ENCODE results near the gene P2RY14.
"Not testable (repeated sequence)": the region's sequence is repeated elsewhere in the genome, so short reads cannot be mapped to it uniquely, and the experiment has no call there.

P2RY14 gene

DNA sequence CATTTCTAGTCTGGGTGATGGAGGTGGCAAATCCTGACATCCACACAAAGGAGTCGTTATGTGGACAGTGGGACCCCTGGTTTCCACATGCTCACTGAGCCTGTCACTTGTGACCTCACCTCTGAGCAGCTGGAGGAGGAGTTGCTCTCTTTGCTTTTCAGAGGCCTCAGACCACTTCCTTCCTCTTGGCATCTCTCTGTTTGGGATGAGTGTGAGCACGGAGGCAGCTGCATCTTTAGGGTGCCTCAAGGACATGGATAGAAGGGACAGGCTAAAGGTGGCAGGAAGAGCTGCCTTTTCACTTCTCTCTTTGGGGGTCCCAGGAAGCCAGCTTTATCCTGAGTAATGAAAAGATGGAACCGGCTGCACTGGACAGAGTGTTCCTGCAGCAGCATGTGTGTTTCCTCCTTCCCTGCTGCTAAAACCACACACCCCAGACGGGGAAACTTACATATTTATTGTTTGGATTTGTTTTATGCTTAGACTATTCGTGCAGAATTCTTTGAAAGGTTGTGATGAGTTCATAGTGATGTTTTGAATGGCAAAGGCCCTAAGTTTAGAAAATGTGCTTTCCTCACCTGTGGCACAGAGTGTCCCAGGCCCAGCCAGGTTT is 107.1 kb downstream of the P2RY14 start:
- no peak for DNase-seq

DNA sequence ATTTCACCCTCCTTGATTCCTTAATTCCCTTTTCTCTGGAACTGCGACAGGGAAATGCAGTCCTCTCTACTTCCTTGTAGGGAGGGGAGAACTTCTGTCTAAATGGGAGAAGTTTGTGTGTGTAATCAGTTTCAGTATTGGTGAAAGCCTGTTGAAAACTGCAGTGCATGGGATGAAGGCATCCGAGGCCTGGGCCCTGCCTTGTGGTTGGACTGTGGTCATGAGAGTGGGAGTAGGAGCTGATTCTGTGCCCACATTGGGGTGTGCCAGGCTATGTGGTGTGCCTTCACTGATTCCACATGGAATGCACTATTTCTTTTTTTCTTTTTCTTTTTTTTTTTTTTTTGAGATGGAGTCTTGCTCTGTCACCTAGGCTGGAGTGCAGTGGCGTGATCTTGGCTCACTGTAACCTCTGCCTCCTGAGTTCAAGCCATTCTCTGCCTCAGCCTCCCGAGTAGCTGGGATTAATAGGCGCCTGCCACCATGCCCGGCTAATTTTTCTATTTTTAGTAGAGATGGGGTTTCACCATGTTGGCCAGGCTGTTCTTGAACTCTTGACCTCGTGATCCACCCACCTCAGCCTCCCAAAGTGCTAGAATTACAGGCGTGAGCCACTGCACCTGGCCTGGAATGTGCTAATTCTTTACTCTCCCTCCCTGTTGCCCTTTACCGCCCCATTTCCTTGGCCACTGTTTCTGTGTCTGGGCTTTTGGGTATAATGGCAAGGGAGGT is 108.2 kb downstream of the P2RY14 start:
- DNase-seq: not testable (repeated sequence)

DNA sequence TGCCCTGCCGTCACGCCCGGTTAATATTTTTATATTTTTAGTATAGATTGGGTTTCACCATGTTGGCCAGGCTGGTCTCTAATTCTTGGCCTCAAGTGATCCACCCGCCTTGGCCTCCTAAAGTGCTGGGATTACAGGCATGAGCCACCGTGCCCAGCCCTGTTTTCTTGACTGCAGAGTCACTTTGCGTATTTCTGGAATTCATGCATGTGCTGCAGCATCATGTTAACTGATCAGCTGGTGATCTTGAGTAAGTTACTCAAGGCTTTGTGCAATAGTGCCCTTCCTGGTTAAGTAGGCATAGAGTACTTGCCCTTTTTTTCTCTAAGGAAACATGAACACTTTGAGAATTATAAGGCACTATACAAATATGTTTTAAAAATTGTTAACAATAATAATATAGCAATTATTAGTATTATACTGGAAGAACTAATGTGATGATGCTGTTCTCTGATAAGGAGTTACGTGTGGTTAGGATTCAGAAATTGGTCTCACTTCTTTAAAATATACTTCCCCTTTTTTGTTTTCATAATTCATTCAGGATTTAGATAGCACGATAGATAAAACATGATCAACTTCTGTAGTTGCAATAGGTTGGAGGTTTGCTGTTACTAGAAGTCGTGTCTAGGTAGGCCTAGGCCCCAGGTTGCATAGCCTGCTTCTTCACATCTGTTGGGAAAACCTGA is 108.9 kb downstream of the P2RY14 start:
- DNase-seq: no peak

DNA sequence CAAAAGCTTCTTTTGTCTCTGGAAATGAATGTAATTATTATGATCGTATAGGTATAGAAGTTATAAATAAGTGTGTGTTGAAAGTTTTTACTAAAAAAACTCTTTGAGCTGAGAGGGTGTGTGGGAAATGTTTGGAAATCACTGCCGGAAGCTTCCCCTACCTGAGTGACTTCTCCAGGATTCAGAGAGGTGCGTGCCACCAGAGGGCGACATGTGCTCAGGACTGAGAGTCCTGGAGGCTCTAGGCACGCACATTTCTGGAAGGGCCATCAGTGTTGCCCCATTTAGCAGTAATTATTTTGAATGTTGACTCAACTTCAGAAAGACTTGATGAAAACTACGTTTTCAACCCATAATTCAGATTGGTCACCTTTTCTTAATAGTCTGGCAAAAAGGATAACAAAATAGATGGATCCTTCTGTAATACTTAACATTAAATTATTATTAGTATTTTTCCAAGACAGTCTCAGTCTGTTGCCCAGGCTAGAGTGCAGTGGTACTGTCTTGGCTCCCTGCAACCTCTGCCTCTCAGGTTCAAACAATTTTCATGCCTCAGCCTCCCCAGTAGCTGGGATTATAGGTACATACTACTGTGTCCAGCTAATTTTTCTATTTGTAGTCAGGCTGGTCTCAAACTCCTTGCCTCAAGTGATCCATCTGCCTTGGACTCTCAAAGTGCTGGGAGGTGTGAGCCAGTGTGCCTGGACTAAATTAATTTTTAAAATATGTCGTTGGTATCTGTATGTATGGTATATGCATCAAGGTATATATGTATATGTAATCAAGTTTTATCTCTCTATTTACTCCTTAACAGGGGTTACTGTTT is 109.9 kb downstream of the P2RY14 start:
- peak; percentile 69 for DNase-seq

DNA sequence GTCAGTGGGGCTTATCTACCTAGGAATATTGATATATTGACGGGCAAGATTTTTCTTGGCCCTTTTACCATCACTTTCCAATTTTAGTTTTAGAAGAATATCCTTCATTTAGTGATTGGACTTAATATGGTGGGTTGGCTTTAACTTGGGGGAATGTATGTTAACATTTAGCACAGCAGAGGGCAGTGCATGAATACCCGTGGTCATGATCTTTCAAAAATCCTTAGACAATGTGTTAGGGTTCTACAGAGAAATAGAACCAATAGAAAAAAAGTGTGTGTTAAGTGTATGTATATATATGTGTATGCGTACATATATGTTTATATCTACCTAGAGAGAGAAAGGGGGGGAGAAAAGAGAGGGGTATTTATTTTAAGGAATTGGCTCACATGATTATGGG is 112.2 kb downstream of the P2RY14 start:
- no peak for DNase-seq

DNA sequence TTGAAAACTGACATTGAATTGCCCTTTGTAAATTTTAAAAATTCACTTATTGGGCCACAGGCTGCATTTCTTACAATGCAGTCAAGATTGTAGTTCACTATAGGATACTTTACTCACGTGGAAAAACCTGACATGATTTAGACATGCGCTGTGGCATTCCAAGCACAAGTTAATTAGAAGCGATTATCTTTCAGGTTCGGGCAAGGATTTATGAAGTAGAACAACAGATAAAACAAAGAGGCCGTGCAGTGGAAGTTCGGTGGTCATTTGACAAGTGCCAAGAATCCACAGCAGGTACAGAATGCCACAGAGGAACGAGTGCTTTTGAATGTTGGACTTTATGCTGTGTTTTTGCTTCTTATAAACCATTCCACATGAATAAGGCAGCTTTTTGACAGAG is 113.1 kb downstream of the P2RY14 start:
- no peak for DNase-seq

Measured in NCI-H146 (cell line).